ENCODE data around the gene STK32B. TPM values are rescaled to one million over a fixed set of nuclear protein-coding genes. Genes with fewer than 3 reads are reported as not detected.

The STK32B gene
- total and polyA plus RNA-seq, 7 donors = 0.14 to 0.73 (median 0.52) TPM

GRCh38 chr4:5456296-5456845, 405.1 kb downstream of the STK32B start:
- WGBS, 3 donors = 82 to 86% (median 83%) methylated on average over 17 of the region's 17 CpGs
- no peaks in the 10 kb centered on the region for H3K36me3 ChIP-seq (ENCODE audit: insufficient read depth in 1 of 2, low read depth in 1 of 2)
- TF ChIP-seq CTCF (IDR thresholded peaks at IDR 0.05) = no peak
- no peak overlapping the region for H3K4me3 ChIP-seq
- ATAC-seq (no peak), DNase-seq (no peak)
- intact Hi-C loops (cut with DNase I) = loop anchor here in 1 of 2 donors (5.0 kb wide), 1 partner anchor 1856 kb away; no protein-coding TSS in a partner anchor
- H3K27me3 ChIP-seq (ENCODE audit: insufficient read depth in 3 of 3, low read length in 2 of 3) = no peaks in the 10 kb centered on the region
- no peaks in the 10 kb centered on the region for H3K4me1 ChIP-seq
- no peaks in the 10 kb centered on the region for H3K9me3 ChIP-seq
- no peak overlapping the region for H3K27ac ChIP-seq

- no peak for TF ChIP-seq CTCF (IDR thresholded peaks at IDR 0.05)
- intact Hi-C loops (cut with DNase I) = loop anchor here in 1 of 2 donors (5.0 kb wide), 1 partner anchor 1854 kb away; no protein-coding TSS in a partner anchor
Observed at GRCh38 chr4:5458676-5459075, 407.4 kb downstream of the STK32B start.

GRCh38 chr4:5459236-5459635, 408.0 kb downstream of the STK32B start:
- WGBS, 3 donors = 27 to 45% (median 29%) methylated on average over 3 of the region's 3 CpGs
- TF ChIP-seq CTCF (IDR thresholded peaks at IDR 0.05) = no peak
- H3K4me3 ChIP-seq = no peak overlapping the region
- no peaks in the 10 kb centered on the region for H3K36me3 ChIP-seq (ENCODE audit: insufficient read depth in 1 of 2, low read depth in 1 of 2)
- DNase-seq (no peak), ATAC-seq (no peak)
- H3K27me3 ChIP-seq (ENCODE audit: insufficient read depth in 3 of 3, low read length in 2 of 3) = peaks cover 0 to 1% (median 0%) of the 10 kb centered on the region in 3 donors
- H3K27ac ChIP-seq = no peak overlapping the region
- intact Hi-C loops (cut with DNase I) = loop anchor here in 1 of 2 donors (5.0 kb wide), 1 partner anchor 1853 kb away; no protein-coding TSS in a partner anchor
- H3K4me1 ChIP-seq = no peaks in the 10 kb centered on the region
- H3K9me3 ChIP-seq = no peaks in the 10 kb centered on the region

More at GRCh38 chr4:5458676-5459075, 407.4 kb downstream of the STK32B start:
- Histone ChIP-seq H3K4me3 (no peak overlapping the region), H3K36me3 (ENCODE audit: insufficient read depth in 1 of 2, low read depth in 1 of 2) (no peaks in the 10 kb centered on the region), H3K4me1 (no peaks in the 10 kb centered on the region), H3K27me3 (ENCODE audit: insufficient read depth in 3 of 3, low read length in 2 of 3) (no peaks in the 10 kb centered on the region), H3K9me3 (no peaks in the 10 kb centered on the region), H3K27ac (no peak overlapping the region)
- ATAC-seq (no peak), DNase-seq (no peak)
- WGBS, 3 donors = 82 to 86% (median 84%) methylated on average over 8 of the region's 8 CpGs

GRCh38 chr4:5460106-5460801, 409.0 kb downstream of the STK32B start:
- DNase-seq = no peak
- Histone ChIP-seq H3K4me3 (no peak overlapping the region), H3K4me1 (no peaks in the 10 kb centered on the region), H3K27ac (no peak overlapping the region), H3K9me3 (no peaks in the 10 kb centered on the region), H3K27me3 (ENCODE audit: insufficient read depth in 3 of 3, low read length in 2 of 3) (peaks cover 0 to 1% (median 0%) of the 10 kb centered on the region in 3 donors), H3K36me3 (ENCODE audit: insufficient read depth in 1 of 2, low read depth in 1 of 2) (no peaks in the 10 kb centered on the region)
- intact Hi-C loops (cut with DNase I) = no loop called here
- TF ChIP-seq CTCF (IDR thresholded peaks at IDR 0.05) = peak; percentile 14
- ATAC-seq = no peak
- 78 to 82% (median 81%) methylated on average over 14 of the region's 14 CpGs for WGBS, 3 donors

Data from psoas muscle (tissue), 8 donors.